ENCODE results near the gene TTC23.

Gene TTC23

DNA sequence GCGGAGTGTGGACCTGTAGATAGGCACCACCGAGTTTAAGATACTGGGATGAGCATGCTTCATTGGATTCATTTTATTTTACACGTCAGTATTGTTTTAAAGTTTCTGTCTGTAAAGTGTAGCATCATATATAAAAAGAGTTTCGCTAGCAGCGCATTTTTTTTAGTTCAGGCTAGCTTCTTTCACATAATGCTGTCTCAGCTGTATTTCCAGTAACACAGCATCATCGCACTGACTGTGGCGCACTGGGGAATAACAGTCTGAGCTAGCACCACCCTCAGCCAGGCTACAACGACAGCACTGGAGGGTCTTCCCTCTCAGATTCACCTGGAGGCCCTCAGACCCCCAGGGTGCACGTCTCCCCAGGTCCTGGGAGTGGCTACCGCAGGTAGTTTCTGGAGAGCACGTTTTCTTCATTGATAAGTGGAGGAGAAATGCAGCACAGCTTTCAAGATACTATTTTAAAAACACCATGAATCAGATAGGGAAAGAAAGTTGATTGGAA, 115.0 kb downstream of the TTC23 start:
- DNase-seq = no peak

GRCh38 chr15:99132634-99133287, 116.6 kb downstream of the TTC23 start:
- no peak for DNase-seq

- DNase-seq = no peak
Observed at GRCh38 chr15:99132122-99132521, 117.3 kb downstream of the TTC23 start.

- DNase-seq = no peak
Observed at GRCh38 chr15:99131441-99132023, 117.8 kb downstream of the TTC23 start.

DNA sequence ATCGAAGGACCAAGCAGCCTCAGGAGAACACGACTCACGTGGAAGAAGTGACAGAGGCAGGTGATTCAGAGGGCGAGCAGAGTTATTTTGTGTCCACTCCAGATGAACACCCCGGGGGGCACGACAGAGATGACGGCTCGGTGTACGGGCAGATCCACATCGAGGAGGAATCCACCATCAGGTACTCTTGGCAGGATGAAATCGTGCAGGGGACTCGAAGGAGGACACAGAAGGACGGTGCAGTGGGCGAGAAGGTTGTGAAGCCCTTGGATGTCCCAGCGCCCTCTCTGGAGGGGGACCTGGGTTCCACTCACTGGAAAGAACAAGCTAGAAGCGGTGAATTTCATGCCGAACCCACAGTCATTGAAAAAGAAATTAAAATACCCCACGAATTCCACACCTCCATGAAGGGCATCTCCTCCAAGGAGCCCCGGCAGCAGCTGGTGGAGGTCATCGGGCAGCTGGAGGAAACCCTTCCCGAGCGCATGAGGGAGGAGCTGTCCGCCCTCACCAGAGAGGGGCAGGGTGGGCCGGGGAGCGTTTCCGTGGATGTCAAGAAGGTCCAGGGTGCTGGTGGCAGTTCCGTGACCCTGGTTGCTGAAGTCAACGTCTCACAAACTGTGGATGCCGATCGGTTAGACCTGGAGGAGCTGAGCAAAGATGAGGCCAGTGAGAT, 118.5 kb downstream of the TTC23 start:
- no peak for DNase-seq

DNA sequence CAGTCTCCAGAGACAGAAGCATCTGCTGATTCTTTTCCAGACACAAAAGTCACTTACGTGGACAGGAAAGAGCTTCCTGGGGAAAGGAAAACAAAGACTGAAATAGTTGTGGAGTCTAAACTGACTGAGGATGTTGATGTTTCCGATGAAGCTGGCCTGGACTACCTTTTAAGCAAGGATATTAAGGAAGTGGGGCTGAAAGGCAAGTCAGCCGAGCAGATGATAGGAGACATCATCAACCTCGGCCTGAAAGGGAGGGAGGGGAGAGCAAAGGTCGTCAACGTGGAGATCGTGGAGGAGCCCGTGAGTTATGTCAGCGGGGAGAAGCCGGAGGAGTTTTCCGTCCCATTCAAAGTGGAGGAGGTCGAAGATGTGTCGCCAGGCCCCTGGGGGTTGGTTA, 119.1 kb downstream of the TTC23 start:
- DNase-seq = no peak

DNA sequence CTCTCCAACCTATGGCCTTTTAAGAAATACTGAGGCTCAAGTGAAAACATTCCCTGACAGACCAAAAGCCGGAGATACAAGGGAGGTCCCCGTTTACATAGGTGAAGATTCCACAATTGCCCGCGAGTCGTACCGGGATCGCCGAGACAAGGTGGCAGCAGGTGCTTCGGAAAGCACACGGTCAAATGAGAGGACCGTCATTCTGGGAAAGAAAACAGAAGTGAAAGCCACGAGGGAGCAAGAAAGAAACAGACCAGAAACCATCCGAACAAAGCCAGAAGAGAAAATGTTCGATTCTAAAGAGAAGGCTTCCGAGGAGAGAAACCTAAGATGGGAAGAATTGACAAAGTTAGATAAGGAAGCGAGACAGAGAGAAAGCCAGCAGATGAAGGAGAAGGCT, 119.7 kb downstream of the TTC23 start:
- no peak for DNase-seq

DNA sequence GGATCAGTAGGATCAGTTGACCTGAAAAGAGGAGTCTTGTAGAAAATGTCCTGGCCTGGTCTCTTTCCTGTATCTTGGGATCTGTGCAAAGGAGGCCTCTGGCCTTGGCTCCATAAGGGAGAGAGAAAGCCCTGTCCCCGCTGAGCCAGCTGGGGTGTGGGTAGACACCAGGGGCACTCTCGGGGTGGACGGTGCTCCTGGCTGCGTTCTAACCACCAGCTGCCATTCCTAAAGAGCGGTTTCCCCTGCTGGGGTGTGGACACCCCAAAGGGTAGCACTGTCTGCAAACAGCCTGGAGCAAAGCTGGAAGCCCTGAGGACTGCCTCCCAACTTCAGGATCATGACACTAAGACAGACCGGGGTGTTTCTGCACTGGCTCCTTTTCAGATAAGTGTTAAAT, 121.0 kb downstream of the TTC23 start:
- no peak for DNase-seq

GRCh38 chr15:99127773-99128172, 121.6 kb downstream of the TTC23 start:
- DNase-seq = no peak

DNA sequence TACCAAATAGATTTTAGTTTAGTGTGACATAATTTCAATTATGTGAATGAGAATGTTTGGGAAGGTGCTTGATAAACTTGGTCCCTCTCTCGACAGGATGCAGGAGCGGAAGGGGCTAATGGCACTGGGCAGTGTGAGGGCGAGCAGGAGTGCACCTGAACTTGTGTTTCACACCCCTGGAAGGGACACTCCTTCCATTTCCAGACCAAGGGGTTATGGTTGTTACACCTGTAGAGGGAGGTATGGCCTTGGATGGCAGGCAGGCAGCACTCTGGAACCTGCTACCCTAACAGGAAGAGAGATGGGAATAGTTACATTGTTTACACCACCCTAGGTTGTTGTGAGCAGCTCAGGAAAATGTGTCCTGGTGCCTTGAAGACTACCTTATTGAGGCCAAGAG, 122.5 kb downstream of the TTC23 start:
- DNase-seq = no peak

GRCh38 chr15:99126131-99126588, 123.2 kb downstream of the TTC23 start:
- no peak for DNase-seq

DNA sequence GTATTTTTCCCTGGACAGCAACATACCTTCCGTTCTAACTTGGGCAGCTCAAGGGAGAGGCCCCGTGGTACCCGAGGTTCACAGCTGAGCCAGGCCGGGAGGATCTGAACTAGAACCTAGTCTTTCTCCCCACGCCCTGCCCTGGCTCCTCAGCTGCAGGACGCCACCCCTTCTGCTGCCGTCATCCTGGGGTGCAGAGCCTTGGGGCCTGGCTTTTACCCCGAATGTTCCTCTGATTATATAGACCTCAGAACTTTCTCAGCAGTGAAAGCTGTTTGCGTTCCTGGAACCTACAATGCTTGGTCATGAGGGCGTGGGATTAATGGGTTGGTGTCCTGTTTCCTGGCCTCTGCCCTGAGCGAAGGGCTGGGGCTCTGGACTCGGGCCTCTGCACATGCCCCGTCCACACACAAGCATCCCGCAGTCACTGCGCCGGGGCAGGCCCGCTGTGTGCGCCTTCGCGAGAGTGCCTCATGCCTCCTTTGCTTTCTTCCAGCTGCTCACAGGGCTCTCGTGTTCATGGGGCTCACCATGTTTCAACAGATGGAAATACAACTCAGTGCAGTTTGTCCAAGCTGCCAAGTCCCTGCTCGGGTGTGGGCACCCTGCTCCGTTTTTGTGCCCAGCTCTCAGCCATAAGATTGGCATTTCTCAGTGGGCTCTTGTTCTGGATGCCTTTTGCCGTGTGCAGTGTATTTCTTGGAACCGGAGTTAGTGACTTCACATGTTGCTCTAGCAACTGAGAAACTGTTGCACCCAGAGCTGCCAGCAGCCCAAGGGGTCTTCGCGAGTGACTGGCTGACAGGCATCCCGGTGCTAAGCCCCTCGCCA, 124.1 kb downstream of the TTC23 start:
- DNase-seq = no peak

DNA sequence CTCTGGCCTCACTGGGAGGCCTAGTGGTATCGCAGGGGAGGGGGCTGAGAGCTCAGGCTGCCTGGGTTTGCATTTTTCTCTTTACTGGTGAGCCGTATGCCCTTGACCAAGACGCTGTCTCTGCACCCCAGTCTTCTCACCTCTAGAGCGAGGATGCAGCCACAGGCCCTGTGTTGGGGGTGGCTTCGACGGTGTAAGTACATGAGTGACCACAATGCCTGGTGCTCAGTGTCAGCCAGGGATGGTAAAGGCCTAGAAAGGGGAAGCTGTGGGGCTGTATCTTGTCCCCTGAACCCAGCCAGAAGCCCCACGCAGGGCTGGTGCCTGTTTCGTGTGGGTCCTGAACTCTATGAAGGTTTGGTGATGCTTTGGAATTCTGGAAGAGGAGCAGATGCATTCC, 124.7 kb downstream of the TTC23 start:
- no peak for DNase-seq

- DNase-seq = peak; percentile 2
Observed at GRCh38 chr15:99123713-99124451, 125.5 kb downstream of the TTC23 start.

GRCh38 chr15:99122831-99123712, 126.3 kb downstream of the TTC23 start:
- no peak for DNase-seq

- DNase-seq = no peak
Observed at GRCh38 chr15:99121691-99122410, 127.5 kb downstream of the TTC23 start.

DNA sequence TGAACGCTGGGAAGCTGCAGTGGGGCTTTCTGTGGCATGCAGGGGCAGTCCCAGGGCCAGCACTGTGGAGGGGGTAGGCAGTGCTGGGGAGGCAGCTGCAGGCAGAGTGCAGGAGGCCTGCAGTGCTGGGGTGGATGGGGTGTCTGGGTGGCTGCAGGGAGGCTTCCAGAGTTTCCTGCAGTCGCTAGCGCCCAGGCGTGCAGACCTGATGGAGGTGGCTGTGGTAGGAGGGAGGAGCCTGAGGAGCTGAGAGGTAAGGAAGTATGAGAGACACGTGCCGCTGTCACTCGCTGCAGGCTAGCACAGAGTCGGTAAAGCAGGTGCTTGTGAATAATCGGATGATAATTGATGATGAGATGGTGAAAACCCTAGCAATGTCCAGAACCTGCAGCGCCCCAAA, 128.2 kb downstream of the TTC23 start:
- DNase-seq = no peak

DNA sequence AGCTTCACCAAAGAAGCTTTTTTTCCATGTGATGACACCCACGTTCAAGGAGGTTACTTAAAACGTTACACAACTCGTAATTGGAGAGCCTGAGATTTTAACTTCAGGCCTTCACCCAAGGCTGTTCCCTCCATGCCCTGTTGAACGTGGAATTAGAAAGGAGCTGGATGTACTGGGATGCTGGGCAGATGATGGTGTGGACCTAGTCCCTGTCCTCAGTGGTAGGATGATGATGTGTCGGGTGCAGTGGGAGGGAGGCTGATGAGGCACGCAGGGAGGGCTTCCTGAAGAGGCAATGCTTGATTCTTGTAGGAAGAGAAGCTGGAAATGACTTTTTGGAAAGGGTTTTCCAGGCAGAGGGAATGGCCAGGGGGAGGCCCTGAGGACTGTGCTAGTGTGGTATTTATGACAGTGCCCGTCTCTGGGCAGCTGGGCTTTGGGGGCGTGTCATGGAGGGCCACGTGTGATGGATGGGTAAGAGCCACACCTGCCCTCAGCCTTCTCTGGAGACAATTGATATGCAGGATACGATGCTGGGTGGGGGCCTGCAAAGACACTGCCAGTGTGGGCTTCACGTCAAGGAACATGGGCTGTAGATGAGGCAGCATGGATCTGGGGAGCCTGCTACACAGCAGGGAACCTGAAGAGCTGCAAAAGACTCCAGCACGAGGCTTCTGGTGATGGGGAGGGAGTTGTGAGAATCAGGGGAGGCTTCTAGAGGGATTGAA, 129.2 kb downstream of the TTC23 start:
- DNase-seq = no peak

DNA sequence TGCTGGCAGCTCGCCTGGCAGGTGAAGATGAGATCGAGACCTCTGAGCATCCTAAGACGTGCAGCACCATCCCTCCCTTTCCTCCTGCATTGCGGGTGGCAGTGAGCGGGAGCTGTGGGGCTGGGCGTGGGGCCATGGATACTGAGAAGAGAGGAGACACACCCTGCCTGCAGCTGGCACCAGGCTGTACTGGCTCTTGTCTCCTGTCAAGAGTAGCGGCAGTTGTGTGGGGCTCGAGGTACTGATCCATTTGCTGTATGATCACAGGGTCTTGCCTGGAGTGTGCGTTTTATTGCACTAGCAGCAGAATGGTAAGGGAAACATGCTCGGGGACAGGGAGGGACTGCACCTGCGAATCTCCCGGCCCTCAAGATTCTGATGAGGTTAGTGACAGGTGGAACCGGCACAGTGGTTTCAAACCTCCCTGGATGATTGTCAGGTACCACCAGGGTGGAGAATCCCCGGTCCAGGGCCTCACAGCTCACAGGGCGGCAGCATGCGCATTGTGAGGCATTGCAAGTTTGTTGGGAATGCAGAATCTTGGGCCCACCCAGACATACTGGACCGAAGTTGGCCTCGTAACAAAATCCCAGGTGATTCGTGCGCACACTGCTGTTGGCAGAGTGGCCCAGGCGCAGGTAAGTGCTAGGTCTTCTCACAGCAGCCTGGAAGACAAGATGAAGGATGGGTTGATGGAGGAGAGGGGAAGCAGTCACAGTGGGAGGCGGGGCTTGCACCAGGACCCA, 130.4 kb downstream of the TTC23 start:
- DNase-seq = no peak

All from hematopoietic multipotent progenitor cell treated with erythropoietin and hydrocortisone succinate and interleukin-3 and kit ligand, for 8 days (in vitro differentiated cells).